Suppressor macrophage treated with lipopolysaccharide for 4 hours (primary cell): ENCODE results near the gene ZFYVE28.

Source experiments
- DNase-seq: peaks from one replicate; pipeline ENCODE4 v3.0.0-alpha.2; 2020

ZFYVE28 gene

DNA sequence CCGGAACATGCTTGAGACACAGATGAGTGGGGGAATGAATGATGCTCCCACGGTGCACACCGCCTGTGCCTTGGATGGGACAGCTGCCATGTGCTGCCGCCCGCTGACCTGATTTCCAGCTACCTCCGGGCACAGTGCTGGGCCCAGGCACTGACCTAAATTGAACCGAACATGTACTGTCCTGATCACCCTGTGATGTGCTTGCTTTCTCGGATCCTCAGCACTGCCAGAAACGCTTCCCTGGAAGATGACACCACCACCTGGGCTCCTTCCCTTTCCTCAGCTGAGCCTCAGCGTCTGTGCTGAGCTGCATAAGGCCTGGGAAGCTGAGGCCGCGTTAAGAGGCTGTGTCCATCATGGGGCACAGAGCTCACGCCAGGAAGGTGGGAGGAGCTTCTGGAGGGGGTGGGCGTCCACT lies 117.2 kb downstream of the ZFYVE28 start:
- no peak for DNase-seq

DNA sequence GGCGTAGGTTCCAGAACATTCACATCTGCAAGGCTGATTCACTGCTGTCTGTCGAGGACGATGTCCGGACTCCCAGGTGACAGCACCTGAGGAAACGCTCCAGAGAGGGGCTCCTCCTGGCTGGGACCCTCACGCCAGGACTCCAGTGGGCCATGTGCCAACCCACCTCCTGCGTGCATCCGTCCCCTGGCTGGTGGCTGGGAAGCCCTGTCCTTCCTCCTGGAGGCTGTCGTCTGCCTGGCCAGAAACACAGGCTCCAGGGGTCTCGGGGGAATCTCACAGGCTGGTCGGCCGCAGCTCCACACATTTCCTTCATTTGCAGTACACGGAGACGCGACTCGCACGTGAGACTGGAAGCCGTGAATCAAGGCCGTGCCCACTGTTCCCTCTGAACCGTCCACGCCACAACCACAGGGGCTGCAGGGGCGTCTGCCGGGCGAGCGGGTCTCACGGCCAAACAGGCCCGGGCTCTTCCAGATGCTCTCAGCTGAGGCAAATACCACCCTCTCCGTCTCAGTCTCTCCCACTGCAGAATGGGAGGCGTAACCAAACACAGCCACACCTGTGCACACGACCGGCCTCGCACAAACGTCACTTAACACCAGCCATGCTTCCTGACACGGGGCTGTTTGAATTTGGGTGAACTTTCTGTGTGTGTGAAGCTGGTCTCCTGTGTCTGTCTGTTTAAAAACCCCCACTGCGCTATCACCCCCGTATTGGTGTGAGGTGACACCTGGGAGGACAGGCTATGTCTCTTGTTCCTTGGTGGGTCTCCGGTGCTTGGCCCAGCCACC lies 117.8 kb downstream of the ZFYVE28 start:
- no peak for DNase-seq

DNA sequence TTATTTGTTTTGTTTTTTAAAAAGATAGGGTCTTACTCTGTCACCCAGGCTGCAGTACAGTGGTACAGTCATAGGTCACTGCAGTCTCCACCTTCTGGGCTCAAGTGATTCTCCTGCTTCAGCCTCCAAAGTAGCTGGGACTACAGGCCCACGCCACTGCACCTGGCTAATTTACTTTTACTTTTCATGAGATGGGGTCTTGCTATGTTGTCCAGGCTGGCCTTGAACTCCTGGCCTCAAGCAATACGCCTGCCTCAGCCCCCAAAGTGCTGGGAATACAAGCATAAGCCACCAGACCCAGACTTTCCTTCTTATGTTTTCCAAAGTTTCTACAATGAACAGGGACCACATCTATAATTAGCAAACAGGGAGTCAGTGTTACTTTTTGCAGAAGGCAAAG lies 118.7 kb downstream of the ZFYVE28 start:
- no peak for DNase-seq

DNA sequence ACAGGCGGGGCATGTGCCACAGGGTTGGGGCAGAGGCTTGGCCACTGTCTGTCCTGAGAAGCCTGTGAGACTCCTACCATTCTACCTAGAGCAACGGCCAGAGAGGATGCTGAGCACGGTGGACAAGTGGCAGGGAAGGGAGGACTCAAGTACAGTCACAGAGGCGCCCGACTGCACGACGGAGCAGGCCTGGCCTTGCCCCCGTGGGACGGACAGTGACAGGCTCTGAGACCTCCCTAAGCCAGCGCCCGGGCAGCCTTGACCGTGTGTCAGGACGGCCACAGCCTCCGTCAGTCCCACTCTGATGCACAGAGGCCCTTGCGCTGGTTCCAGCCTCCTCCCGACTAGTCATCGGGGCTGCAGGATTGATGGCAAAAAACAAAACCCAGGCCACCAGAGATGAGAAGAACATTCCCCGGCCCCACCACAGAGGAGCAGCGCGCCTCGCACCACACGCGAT lies 119.9 kb downstream of the ZFYVE28 start:
- DNase-seq = no peak

DNA sequence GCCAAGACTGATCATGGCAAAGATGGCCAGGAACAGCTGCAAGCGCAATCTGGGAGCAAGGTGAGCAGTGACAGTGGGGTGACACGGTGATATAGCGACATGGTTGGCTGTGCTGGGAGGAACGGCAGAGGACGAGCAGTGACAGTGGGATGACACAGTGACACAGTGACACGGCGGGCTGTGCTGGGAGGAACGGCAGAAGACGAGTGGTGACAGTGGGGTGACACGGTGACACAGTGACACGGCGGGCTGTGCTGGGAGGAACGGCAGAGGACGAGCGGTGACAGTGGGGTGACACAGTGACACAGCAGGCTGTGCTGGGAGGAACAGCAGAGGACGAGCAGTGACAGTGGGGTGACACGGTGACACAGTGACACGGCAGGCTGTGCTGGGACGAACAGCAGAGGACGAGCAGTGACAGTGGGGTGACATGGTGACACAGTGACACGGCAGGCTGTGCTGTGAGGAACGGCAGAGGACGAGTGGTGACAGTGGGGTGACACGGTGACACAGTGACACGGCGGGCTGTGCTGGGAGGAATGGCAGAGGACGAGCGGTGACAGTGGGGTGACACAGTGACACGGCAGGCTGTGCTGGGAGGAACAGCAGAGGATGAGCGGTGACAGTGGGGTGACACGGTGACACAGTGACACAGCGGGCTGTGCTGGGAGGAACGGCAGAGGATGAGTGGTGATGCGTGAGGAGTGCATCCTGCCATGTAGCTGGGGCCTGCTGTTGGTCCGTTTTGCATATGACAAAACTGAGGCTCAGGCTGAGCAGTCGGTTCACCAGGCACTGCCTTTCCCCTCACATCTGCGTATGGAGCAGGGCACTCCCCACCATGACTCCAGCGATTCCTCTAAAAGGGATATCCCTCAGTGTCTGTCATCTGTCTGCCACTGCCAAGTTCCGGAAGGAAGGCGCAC lies 120.6 kb downstream of the ZFYVE28 start:
- no peak for DNase-seq

DNA sequence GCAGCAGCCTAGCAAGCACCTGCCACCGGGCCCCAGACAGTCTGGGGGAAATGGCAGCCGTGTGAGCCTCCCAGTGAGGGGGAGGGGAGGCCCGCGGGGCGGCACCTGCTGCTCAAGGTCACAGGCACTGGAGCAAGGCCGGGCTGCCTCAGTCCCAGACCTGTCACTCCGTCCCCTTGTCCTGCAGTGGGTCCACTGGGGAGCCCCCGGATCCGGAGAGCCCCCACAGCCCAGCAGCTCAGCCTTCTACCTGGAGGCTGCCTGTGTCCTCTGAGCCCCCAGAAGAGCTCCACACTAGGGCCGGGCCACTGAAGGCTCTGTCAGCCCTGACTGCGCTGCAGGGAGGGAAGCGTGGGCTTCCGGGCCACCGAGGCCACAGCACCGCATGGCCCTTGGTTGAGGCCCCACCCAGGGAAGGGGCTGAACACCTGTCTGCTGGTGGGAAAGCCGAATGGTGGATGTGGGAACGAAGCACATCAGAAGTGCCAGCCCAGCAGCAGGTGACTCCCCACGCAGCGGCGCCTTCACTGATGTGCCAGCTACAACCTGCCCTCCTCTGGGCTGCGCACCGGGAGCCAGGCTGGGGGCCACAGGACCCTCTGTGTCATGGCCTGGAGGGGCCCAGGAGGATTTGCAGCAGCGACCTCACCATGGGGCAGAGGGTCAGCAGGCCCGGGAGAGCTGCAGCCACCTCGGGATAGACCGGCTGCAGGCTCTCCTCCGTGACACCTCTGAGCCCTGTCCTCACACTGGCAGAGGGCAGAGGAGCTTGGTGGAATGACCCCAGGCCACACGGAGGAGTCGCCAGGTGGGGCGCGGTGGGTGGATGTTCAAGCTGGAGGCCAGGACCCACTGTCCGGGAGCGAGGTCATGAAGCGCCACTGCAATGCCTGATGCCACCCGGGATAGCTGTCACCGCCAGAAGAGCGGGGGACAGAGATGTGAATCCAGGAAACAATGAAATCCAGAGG lies 121.5 kb downstream of the ZFYVE28 start:
- no peak for DNase-seq

DNA sequence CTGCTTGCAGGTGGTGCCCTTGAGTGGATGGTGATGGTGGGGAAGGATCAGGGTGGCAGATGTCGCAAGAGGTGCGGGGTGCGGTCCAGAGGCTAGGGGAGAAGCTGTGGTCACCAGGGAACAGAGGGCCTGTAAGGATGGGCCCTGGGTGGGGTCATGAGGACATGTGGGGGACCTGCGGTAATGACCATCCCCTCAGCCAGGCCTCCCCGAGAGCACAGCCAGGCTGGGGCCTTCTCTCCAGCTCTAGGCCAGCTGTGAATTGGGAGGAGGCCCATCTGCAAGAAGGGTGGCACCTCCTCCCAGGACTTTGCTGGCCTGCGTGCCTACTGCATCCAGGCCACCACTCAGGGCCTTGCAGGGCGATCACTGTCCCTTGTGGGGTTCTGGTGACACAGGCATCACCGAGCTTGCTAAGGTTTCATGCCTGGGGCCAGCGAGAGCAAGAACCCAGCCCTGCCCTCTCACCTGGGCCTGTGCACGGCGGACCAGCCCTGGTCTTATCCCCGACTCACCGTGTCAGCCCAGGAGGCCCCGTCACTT lies 122.5 kb downstream of the ZFYVE28 start:
- no peak for DNase-seq

DNA sequence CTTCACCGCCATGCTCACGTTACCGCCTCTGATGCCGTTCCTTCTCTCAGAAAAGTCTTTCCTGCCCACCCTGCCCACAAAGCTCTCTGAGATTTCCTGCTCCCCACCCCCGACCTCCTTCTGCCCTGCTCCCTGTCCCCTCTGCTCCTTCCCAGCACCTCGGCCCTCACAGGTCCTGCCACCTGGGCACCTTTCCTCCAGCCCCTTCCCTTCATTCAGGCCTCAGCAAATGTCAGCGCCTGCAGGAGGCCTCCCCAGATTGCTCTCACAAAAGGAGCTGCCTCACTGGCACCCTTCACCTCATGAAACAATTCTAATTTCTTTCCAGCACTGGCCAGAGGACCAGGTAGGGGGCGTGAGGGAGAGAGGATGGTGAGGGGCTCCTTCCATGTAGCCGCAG lies 122.9 kb downstream of the ZFYVE28 start:
- DNase-seq = no peak

DNA sequence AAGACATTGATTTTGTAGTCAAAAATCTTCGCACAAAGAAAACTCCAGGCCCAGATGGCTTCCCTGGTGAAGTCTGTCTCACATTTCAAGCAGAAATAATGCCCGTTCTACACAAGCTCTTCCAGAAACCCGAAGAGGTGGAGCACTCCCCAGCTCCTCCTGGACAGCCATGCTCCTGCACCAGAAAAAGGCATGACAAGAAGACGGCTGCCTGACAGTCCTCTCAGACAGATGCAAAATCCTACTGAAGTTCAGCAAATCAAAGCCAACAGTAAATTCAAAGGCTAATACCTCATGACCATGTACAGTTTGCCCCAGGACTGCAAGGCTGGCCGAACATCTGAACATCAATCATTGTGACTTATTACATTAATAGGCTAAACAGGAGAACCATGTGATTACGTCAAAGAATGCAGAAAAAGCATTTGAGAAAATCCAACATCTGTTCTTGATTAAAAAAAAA lies 125.8 kb downstream of the ZFYVE28 start:
- no peak for DNase-seq

DNA sequence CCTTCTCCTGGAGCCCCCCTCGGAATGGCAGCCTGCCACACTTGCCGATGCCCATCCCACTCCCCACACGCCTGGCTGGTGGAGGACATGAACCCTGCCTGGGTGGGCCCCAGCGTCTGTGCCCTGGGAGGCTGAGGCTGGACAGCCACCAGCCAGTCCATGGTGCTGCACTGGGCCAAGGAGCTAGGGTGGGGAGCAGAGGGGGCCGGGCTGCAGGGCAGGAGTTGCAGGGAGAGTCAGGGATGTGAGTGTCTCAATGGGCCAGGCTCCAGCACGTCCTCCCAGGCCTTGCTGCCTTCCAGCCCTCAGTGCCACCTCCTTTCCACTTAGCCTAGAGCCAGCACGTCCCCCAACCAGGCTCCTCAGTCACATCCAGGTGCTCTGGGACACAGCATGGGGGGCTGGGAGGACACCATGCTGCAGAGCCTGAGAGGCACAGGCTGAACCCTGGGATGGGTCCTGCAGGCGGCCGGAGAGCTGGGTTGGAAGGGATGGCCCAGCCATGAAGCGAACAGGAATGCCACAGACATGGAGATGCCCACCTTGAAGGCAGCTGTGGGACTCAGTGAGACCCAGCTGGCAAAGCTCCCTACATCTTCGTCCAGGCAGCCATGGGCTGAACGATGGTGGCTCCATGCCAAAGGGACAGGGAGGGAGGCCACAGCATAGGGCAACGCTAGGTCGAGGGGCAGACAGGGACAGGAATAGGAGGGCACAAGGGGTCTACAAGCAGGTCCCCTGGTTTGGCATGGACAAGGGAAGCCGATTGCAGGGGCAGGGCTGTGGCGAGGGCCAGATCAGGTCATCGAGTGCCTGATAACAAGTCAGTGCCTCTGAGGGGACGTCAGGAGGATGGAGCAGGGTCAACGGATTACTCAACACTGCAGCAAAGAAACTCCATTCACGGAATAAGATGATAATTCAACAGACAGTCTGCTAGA lies 126.5 kb downstream of the ZFYVE28 start:
- DNase-seq = no peak

DNA sequence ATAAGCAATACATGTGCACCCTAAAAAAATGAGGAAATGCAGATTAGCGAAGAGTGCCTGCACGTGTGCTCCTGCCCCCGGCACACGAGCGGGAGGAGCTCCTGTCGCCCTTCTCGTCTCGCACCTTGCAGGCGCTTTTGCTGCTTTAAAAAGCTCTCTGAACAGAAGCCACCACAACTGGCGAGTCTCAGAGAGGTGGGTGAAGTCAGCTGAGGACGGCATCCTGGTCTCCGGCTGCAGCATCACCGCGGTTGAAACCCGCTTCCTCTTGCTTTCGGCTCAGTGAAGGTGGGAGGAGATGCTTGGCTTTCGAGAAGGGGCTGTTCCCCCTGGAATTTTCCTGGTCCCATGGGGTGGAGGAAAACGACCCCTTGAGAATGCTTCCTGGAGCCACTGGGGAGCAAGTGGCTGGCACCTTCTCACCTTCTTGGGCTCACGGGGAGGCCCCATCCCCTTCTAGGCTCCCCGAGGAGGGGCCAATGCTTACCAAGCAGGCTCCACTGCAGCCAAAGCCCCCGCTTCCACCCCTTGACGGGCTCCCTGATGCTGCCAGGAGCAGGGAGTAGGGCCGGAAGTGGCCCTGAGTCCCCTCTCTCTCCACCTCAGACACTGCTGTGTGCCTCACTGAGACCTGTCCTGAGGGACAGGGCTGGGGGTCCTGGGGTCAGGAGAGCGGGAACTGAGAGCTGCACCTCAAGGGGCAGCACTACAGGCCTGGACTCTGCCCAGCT lies 127.3 kb downstream of the ZFYVE28 start:
- DNase-seq = no peak

DNA sequence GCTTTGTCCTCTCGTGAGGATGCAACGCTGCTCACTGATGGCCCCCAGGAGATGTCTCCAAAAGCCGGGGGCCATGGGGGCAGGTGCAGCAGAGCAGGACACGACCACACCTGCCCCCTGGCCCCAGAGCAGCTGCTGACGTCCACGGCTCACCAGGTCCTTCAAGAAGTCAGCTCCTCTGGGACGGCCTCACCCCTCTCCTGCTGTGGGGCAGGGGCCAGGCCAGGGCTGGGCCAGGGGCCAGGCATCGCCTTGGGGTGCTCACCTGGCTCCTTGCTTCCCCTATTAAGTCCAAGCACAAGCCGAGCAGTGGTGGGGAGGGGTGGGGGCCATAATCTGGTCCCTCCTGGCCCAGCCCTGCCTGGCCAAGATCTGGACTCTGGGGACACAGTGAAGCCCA lies 128.0 kb downstream of the ZFYVE28 start:
- no peak for DNase-seq

DNA sequence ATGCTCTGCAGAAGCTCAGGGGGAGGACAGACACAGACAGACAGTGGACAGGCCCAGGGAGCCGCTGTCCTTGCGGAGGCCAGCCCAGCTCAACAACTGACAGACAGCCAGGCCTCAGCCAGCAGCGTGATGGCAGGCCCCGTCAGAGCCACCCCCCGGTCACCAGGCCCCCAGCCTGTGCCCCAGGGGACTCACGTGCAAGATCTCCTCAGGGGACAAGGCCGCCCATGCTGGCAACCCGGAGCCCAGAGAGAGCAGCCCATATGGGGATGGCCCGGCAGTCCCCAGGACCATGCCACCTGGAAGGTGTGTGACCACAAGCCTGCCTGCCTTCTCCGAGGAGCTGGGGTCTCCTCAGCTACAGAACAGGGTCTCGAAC lies 128.5 kb downstream of the ZFYVE28 start:
- no peak for DNase-seq

DNA sequence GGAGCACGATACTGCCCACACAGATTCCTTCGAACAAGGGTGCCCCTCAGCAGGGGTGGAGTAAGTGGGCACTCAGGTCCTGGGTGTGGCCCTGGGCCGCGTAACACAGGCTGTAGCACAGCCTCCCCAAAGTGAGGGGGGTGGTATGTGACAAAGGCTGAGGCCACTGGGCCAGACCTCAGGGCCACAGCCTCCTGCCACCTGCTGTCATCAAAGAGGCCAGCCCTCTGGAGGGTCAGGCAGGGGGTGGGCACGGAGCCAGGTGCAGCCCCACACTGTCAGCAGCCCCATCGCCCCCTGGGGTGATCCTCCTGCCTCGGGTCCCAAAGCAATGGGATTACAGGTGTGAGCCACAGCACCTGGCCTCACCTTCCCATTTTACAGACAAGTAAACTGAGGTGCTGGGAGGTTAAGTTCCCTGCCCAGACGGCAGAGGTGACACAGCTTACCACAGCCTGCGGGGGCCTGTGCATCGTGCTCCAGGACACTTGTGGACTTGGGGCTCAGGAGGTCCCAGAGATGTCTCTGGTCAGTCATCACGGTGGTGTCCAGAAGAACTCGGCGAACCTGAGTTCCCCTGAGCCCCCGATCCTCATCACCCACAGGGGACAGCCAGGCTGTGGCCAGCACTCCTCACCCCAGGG lies 129.0 kb downstream of the ZFYVE28 start:
- no peak for DNase-seq

DNA sequence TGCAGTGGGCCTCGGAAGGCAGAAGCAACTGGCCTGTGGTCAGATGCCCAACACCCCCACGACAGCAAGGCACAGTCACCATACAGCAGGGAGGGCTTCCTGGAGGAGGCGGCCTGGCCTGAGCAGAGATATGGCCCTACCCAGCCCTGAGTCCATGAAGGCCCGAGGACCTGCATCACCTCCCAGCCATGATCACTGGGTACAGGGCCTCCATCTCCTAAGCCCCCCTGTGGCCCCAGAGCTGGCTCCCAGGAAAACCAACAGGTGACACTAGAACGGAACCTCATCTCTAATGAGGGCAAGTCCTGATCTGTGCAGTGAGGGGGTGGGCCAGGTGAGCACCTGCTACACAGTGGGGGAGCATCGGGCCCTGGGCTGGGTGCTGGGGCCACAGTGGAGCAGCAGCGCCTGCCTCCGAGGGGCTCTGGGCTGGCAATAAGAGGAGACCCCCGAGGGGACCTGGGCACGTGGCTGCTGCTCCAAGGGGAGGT lies 130.3 kb downstream of the ZFYVE28 start:
- no peak for DNase-seq

DNA sequence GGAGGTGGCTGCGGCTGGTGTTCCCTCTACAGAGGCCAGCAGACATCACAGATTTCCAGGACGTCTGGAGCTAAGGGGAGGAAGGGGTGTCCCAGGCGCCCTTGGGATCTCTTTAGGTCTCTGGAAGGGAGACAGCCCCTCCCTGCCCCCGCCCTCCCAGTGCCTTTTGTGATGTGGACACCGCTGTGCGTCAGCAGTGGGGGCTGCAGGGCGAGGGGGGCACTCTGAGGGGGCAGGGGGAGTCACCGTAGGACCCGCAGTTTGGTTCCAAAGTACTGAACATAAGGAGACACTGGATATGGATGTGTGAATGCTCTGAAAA lies 130.9 kb downstream of the ZFYVE28 start:
- no peak for DNase-seq

DNA sequence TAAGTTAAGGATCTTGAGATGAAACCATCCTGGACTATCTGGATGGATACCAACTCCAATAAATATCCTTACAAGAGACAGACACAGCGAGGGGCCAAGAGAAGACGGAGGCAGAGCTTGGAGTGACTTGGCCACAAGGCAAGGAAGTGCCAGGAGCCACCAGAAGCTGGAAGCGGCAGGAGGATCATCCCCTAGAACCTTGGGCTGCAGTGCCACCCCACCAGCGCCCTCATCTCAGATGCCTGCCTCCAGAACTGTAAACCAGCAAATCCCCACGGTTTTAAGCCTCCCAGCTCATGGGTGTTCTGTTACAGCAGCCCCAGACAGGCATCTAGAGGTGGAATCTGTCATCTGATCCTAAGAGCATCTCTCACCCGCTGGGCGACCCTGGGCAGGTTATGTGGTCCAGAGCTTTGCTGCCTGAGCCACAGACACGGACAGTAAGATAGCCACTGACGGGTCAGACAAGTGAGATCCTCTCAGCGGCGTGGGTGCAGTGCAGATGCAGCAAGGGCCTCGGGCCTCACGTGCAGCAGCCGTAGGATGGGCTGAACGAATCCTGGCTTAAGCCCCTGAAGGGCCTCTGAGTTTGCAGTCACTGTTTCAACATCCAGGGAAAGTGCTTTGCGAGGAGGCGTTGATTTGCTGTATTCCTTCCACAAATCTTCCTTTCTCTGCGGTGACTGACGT lies 131.4 kb downstream of the ZFYVE28 start:
- no peak for DNase-seq

DNA sequence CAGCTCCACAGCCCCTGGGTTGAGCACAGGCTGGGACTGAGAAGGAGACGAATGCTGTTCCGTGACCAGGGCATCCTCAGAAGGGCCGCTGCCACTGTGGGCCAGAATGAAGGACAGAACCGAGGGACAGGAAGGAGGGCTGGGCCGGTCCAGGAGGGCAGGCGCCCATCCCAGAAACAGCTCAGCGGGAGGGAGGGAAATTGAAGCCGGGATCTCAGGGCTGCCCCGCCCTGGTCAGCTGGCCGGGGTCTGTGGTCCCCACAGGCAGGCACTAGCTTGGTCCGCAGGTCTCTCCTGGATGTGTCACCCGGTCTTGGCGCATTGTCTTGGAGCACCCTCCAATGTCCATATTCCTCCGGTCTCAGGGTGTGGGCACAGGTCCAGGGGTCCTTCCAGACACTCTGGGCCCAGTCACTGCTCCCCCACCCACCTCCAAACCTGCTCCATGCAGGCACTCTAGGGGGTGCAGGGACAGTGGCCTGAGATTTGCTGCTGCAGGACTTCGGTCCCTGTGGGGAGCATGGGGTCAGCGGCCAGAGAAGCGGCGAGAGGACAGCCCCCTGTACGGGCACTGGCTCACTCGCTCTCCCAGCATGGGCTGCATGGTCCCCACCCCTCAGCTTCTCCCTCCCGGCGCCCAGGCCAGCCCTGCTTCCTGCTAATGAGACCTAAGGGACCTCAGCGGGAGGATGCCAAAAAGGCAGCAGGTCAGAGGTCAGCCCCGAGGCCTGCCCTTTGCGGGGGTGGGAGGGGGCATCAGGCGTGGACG lies 132.6 kb downstream of the ZFYVE28 start:
- DNase-seq = no peak
